Measurements from ENCODE around the gene DACH1. TPM values are rescaled to one million over a fixed set of nuclear protein-coding genes. Genes with fewer than 3 reads are reported as not detected.
"Not testable (repeated sequence)": the region's sequence is repeated elsewhere in the genome, so short reads cannot be mapped to it uniquely, and the experiment has no call there.

DACH1 gene
- total and polyA plus RNA-seq, 4 donors = 9.9 to 30.3 (median 21.1) TPM

DNA sequence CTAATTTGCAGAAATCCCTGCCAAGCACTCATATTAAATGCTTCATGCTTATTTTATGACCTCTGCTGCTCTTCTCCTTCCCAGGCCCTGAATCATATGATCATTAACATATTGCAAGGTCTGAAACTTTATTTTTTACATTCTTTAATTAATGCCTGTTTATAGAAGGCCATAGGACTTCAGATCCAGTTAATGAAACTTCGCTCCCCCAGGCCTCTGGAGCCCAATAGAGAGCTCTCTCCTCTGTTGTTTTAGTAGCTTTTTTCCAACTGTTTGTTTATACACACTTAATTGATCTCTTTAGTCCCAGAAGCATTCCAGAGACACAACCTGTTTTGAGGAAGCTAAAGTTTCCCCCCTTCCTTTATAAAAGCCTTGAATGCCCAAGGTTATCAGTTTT lies 68.3 kb downstream of the DACH1 start:
- peak in 1 of 6 donors; percentile 90 for DNase-seq (ENCODE audit: low read depth in 4 of 6, low spot score in 6 of 6)

DNA sequence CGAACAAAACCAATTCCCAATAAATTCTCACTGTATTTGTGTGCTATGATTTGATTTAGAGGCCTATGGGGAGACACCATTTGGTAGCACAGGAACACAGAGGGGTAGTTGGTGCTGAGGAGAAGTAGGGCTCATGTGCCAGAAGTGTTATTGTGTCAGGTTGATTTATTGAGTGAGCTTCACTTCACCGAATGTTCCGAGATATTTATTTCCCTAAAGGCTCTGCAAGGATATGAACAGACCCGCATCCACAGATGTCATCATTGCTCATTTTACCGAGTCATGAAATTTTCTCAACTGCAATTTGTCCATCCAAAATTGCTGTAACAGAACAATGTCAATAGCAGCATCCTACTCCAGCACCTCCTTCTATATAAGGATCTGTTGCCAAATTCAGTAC lies 69.5 kb downstream of the DACH1 start:
- WGBS (ENCODE audit: insufficient coverage) = no CpG with 5 or more reads among the region's 5 CpGs
- Histone ChIP-seq H3K36me3 (ENCODE audit: control insufficient read depth, insufficient read depth, low read length) (no peaks in the 10 kb centered on the region), H3K27me3 (ENCODE audit: control insufficient read depth, insufficient read depth, low read length) (no peaks in the 10 kb centered on the region), H3K4me3 (ENCODE audit: low read depth, low read length) (no peak overlapping the region), H3K4me1 (ENCODE audit: control insufficient read depth, insufficient read depth, low read length) (no peaks in the 10 kb centered on the region), H3K9me3 (ENCODE audit: control insufficient read depth, insufficient read depth, low read length) (no peaks in the 10 kb centered on the region), H3K27ac (ENCODE audit: low read depth, low read length) (no peak overlapping the region)
- peak in 2 of 6 donors; percentile 15 to 72 for DNase-seq (ENCODE audit: low read depth in 4 of 6, low spot score in 6 of 6)

More for the DNA sequence above, 68.3 kb downstream of the DACH1 start:
- Histone ChIP-seq H3K4me1 (ENCODE audit: control insufficient read depth, insufficient read depth, low read length) (no peaks in the 10 kb centered on the region), H3K27me3 (ENCODE audit: control insufficient read depth, insufficient read depth, low read length) (no peaks in the 10 kb centered on the region), H3K36me3 (ENCODE audit: control insufficient read depth, insufficient read depth, low read length) (no peaks in the 10 kb centered on the region), H3K9me3 (ENCODE audit: control insufficient read depth, insufficient read depth, low read length) (no peaks in the 10 kb centered on the region), H3K4me3 (ENCODE audit: low read depth, low read length) (no peak overlapping the region), H3K27ac (ENCODE audit: low read depth, low read length) (no peak overlapping the region)
- WGBS (ENCODE audit: insufficient coverage) = no CpG with 5 or more reads among the region's 1 CpG

DNA sequence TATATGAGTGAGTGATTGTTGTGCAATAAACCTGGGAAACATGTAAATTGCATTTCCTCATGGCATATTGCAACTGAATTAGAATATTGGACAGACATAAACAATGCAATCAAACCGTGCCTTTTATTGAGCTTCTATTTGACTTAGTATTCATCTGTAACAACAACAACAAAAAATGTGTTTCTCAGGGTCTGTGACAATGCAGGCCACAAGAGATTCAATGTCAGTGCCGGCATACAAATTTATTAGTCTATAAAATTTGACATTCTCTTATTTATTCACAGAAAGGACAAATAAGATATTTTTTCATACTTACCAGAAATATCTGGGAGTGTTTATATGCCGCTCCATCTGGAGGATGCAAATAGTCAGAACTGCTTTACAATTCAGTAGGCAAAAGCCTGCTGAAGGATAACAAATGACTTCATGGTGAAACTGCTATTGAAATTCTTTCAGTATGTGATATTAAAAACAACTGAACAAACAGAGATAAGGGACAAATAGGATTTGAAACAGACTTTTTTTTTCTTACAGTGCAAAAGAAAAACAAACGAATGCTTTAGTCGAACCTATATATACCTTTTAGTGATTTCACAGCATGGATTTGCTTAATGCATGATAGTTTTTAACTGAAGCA lies 77.2 kb downstream of the DACH1 start:
- Histone ChIP-seq H3K36me3 (ENCODE audit: control insufficient read depth, insufficient read depth, low read length) (no peaks in the 10 kb centered on the region), H3K27ac (ENCODE audit: low read depth, low read length) (no peak overlapping the region), H3K4me3 (ENCODE audit: low read depth, low read length) (no peak overlapping the region), H3K27me3 (ENCODE audit: control insufficient read depth, insufficient read depth, low read length) (no peaks in the 10 kb centered on the region), H3K4me1 (ENCODE audit: control insufficient read depth, insufficient read depth, low read length) (no peaks in the 10 kb centered on the region), H3K9me3 (ENCODE audit: control insufficient read depth, insufficient read depth, low read length) (no peaks in the 10 kb centered on the region)
- DNase-seq (ENCODE audit: low read depth in 4 of 6, low spot score in 6 of 6) = peak in 1 of 6 donors; percentile 51
- WGBS (ENCODE audit: insufficient coverage) = no CpG with 5 or more reads among the region's 5 CpGs

DNA sequence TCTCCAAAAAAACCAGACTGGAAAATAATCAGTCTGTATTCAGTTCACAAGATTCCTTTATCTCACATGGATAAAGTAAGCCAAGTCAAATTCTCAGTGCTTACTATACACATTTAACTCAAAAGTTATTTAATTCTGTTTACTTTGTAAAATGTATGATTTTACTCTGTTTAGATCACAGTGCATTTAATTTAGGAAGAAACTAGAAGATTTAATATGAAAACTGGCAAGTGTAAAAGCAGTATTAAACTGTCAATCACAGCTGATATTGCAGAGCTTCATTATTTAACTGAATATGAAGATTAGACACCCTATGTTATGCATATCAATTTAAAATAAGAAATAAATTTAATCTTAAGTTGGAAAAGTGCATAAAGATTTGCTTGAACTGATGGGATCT lies 78.0 kb downstream of the DACH1 start:
- no peak for DNase-seq (ENCODE audit: low read depth in 4 of 6, low spot score in 6 of 6)
- no peaks in the 10 kb centered on the region for H3K27me3 ChIP-seq (ENCODE audit: control insufficient read depth, insufficient read depth, low read length)
- H3K9me3 ChIP-seq (ENCODE audit: control insufficient read depth, insufficient read depth, low read length) = no peaks in the 10 kb centered on the region
- H3K36me3 ChIP-seq (ENCODE audit: control insufficient read depth, insufficient read depth, low read length) = no peaks in the 10 kb centered on the region
- H3K4me3 ChIP-seq (ENCODE audit: low read depth, low read length) = no peak overlapping the region
- no peaks in the 10 kb centered on the region for H3K4me1 ChIP-seq (ENCODE audit: control insufficient read depth, insufficient read depth, low read length)
- no peak overlapping the region for H3K27ac ChIP-seq (ENCODE audit: low read depth, low read length)

DNA sequence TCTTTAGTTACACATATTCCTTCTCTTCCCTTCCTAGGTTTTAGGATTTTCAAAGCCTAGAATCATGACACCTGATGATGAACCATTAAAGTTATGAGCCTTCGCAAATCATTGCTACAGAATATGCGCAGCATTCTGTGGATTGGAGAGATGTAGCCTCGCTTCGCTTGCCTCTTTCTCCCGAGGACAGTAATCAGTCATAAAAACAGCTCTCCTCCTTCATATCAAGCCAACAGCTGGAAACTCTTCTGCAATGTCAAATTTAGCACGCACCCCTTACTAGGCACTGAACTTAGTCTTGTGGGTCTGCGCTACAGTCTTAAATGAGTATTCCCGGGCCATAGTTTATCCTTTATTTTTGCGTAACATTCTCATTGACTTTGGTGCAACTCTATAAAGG lies 79.6 kb downstream of the DACH1 start:
- no peak overlapping the region for H3K4me3 ChIP-seq (ENCODE audit: low read depth, low read length)
- H3K36me3 ChIP-seq (ENCODE audit: control insufficient read depth, insufficient read depth, low read length) = no peaks in the 10 kb centered on the region
- no peaks in the 10 kb centered on the region for H3K27me3 ChIP-seq (ENCODE audit: control insufficient read depth, insufficient read depth, low read length)
- DNase-seq (ENCODE audit: low read depth in 4 of 6, low spot score in 6 of 6) = peak in 1 of 6 donors; percentile 63
- 72% methylated on average over 4 of the region's 9 CpGs for WGBS (ENCODE audit: insufficient coverage)
- H3K27ac ChIP-seq (ENCODE audit: low read depth, low read length) = no peak overlapping the region
- H3K9me3 ChIP-seq (ENCODE audit: control insufficient read depth, insufficient read depth, low read length) = no peaks in the 10 kb centered on the region
- no peaks in the 10 kb centered on the region for H3K4me1 ChIP-seq (ENCODE audit: control insufficient read depth, insufficient read depth, low read length)

DNA sequence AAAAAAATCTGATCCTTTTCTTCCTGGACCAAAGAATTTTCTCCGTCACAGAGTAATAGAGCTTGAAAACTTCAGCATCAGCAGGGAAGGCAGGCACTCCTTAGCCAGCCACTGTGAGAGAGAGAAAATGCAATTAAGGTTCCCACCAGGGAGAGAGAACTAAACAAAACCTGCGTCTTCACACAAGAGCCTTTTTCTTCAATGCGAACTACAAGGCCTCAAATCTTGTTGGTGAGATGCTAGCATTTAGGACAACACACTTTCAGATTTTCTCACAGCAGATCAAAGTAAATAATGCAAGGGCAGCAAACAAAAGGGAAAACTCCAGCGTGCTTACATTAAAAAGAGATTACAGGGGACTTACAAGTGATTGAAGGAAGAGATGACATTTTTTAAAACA lies 80.1 kb downstream of the DACH1 start:
- Histone ChIP-seq H3K9me3 (ENCODE audit: control insufficient read depth, insufficient read depth, low read length) (no peaks in the 10 kb centered on the region), H3K36me3 (ENCODE audit: control insufficient read depth, insufficient read depth, low read length) (no peaks in the 10 kb centered on the region), H3K4me1 (ENCODE audit: control insufficient read depth, insufficient read depth, low read length) (no peaks in the 10 kb centered on the region), H3K27me3 (ENCODE audit: control insufficient read depth, insufficient read depth, low read length) (no peaks in the 10 kb centered on the region), H3K4me3 (ENCODE audit: low read depth, low read length) (no peak overlapping the region), H3K27ac (ENCODE audit: low read depth, low read length) (no peak overlapping the region)
- WGBS (ENCODE audit: insufficient coverage) = 17% methylated on average over 2 of the region's 4 CpGs
- peak in 2 of 6 donors; percentile 36 to 87 for DNase-seq (ENCODE audit: low read depth in 4 of 6, low spot score in 6 of 6)

DNA sequence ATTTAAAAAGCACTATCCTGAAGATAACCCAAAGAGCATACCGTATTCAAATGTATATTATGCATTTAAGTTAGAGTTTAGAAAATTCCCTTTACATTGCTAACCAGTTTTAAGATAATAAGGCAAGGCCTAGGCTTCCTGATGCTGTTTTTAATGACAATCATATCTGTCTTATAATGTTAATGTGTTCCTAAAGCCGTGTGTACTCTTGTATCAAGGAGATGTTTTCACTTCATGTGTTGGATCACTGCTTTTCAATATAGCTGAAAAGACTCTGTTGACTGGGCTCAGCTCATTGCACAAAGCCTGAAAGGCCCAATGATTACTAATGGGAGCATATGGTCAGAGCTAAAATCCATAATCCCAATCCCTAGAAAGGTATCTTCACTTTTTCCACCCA lies 81.6 kb downstream of the DACH1 start:
- WGBS (ENCODE audit: insufficient coverage) = no CpG with 5 or more reads among the region's 2 CpGs
- no peak overlapping the region for H3K4me3 ChIP-seq (ENCODE audit: low read depth, low read length)
- no peak overlapping the region for H3K27ac ChIP-seq (ENCODE audit: low read depth, low read length)
- H3K4me1 ChIP-seq (ENCODE audit: control insufficient read depth, insufficient read depth, low read length) = no peaks in the 10 kb centered on the region
- DNase-seq (ENCODE audit: low read depth in 4 of 6, low spot score in 6 of 6) = no peak
- no peaks in the 10 kb centered on the region for H3K27me3 ChIP-seq (ENCODE audit: control insufficient read depth, insufficient read depth, low read length)
- no peaks in the 10 kb centered on the region for H3K36me3 ChIP-seq (ENCODE audit: control insufficient read depth, insufficient read depth, low read length)
- no peaks in the 10 kb centered on the region for H3K9me3 ChIP-seq (ENCODE audit: control insufficient read depth, insufficient read depth, low read length)

DNA sequence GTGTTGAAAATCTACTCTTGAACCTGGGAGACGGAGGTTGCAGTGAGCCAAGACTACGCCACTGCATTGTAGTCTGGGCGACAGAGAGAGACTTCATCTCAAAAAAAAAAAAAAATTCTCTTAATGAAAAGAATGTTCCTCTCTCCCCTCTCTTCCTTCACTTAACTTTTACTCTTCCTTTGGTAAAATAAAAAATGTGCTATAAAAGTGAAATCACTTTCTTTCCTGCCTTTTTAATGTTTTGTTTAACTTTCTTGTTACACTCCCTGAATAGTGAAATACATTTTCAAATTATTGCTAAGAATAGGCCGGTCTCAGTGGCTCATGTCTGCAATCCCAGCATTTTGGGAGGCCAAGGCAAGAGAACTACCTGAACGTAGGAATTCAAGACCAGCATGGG lies 86.5 kb downstream of the DACH1 start:
- no peaks in the 10 kb centered on the region for H3K27me3 ChIP-seq (ENCODE audit: control insufficient read depth, insufficient read depth, low read length)
- DNase-seq (ENCODE audit: low read depth in 4 of 6, low spot score in 6 of 6) = no peak
- 100% methylated on average over 1 of the region's 5 CpGs for WGBS (ENCODE audit: insufficient coverage)
- H3K36me3 ChIP-seq (ENCODE audit: control insufficient read depth, insufficient read depth, low read length) = no peaks in the 10 kb centered on the region
- no peaks in the 10 kb centered on the region for H3K4me1 ChIP-seq (ENCODE audit: control insufficient read depth, insufficient read depth, low read length)
- H3K27ac ChIP-seq (ENCODE audit: low read depth, low read length) = no peak overlapping the region
- no peaks in the 10 kb centered on the region for H3K9me3 ChIP-seq (ENCODE audit: control insufficient read depth, insufficient read depth, low read length)
- H3K4me3 ChIP-seq (ENCODE audit: low read depth, low read length) = no peak overlapping the region

DNA sequence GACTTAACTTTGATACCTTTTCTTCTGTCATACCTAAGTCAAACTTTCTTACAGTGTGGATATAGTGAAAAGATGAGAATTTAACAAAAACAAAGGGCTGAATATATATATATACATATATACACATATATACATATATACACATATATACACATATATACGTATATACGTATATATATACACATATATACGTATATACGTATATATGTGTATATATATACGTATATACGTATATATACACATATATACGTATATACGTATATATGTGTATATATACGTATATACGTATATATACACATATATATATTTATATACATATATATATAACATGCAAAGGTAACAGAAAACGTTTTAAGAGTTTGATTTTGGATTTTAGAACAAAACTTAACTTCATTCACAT lies 88.0 kb downstream of the DACH1 start:
- H3K4me1 ChIP-seq (ENCODE audit: control insufficient read depth, insufficient read depth, low read length); H3K27me3 ChIP-seq (ENCODE audit: control insufficient read depth, insufficient read depth, low read length): not testable (repeated sequence)
- WGBS (ENCODE audit: insufficient coverage) = no CpG with 5 or more reads among the region's 11 CpGs

DNA sequence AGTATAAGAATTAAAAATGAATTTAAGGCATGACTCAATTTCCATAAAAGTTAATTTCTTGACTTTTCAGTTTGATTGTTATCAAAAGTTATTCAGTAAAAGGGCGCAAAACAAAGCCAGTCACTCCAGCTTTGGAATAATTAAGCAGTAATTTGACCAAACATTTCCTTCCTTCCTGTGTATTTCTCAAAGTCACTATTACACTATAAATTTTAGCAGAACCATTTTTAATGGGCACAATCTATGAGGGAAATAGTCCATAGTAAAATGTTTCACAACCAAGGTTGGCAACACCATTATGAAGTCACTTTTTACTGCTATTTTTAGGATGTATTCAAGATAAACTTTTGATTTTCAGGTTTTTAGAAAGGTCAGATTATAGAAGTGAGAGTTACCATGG lies 91.0 kb downstream of the DACH1 start:
- no peak overlapping the region for H3K4me3 ChIP-seq (ENCODE audit: low read depth, low read length)
- H3K27ac ChIP-seq (ENCODE audit: low read depth, low read length) = no peak overlapping the region
- DNase-seq (ENCODE audit: low read depth in 4 of 6, low spot score in 6 of 6) = no peak
- no peaks in the 10 kb centered on the region for H3K9me3 ChIP-seq (ENCODE audit: control insufficient read depth, insufficient read depth, low read length)
- no peaks in the 10 kb centered on the region for H3K27me3 ChIP-seq (ENCODE audit: control insufficient read depth, insufficient read depth, low read length)
- H3K36me3 ChIP-seq (ENCODE audit: control insufficient read depth, insufficient read depth, low read length) = no peaks in the 10 kb centered on the region
- H3K4me1 ChIP-seq (ENCODE audit: control insufficient read depth, insufficient read depth, low read length) = no peaks in the 10 kb centered on the region
- WGBS (ENCODE audit: insufficient coverage) = no CpG with 5 or more reads among the region's 1 CpG

More for the DNA sequence above, 88.0 kb downstream of the DACH1 start:
- not testable (repeated sequence) for H3K4me3 ChIP-seq (ENCODE audit: low read depth, low read length); H3K9me3 ChIP-seq (ENCODE audit: control insufficient read depth, insufficient read depth, low read length); H3K36me3 ChIP-seq (ENCODE audit: control insufficient read depth, insufficient read depth, low read length); H3K27ac ChIP-seq (ENCODE audit: low read depth, low read length); DNase-seq (ENCODE audit: low read depth in 4 of 6, low spot score in 6 of 6)
